Progenitor cell of endocrine pancreas (in vitro differentiated cells): ENCODE results near the gene CACNA1E. TPM values are rescaled to one million over a fixed set of nuclear protein-coding genes. Genes with fewer than 3 reads are reported as not detected.
"Not testable (repeated sequence)": the region's sequence is repeated elsewhere in the genome, so short reads cannot be mapped to it uniquely, and the experiment has no call there.

ENCODE experiments used
- DNase-seq: peaks from one replicate; pipeline ENCODE4 v3.0.0; 2021; ENCODE audit warnings: low spot score; ENCODE audit not compliant: unreplicated experiment
- H3K27ac Mint-ChIP-seq: 2 replicates; pipeline ENCODE4 v1.8.0; 2021; ENCODE audit warnings: mild to moderate bottlenecking, moderate library complexity, mixed read lengths
- H3K27me3 Mint-ChIP-seq: 2 replicates; pipeline ENCODE4 v1.8.0; 2021; ENCODE audit warnings: mixed read lengths
- H3K36me3 Mint-ChIP-seq: 2 replicates; pipeline ENCODE4 v1.8.0; 2022; ENCODE audit warnings: mixed read lengths; ENCODE audit not compliant: insufficient read depth
- H3K4me1 Mint-ChIP-seq: 2 replicates; pipeline ENCODE4 v1.8.0; 2021; ENCODE audit warnings: low read depth, mixed read lengths
- H3K4me3 Mint-ChIP-seq: 2 replicates; pipeline ENCODE4 v1.8.0; 2021; ENCODE audit warnings: low read depth, mild to moderate bottlenecking, moderate library complexity, mixed read lengths
- H3K9me3 Mint-ChIP-seq: 2 replicates; pipeline ENCODE4 v1.8.0; 2021; ENCODE audit warnings: low read depth, mixed read lengths
- CTCF ChIP-seq: fragments of 200-600 bp; sonication (generic); IDR thresholded peaks from one replicate; pipeline ENCODE4 v1.5.0; 2021; ENCODE audit warnings: antibody characterized with exemption, mild to moderate bottlenecking; ENCODE audit not compliant: unreplicated experiment
- total RNA-seq: library from RNA; stranded (reverse); gene quantifications from 2 replicates; pipeline ENCODE4 v1.2.1, GENCODE V29; 2021

CACNA1E gene
- total RNA-seq, 1 donor from 2014 or later = 0.55 TPM

DNA sequence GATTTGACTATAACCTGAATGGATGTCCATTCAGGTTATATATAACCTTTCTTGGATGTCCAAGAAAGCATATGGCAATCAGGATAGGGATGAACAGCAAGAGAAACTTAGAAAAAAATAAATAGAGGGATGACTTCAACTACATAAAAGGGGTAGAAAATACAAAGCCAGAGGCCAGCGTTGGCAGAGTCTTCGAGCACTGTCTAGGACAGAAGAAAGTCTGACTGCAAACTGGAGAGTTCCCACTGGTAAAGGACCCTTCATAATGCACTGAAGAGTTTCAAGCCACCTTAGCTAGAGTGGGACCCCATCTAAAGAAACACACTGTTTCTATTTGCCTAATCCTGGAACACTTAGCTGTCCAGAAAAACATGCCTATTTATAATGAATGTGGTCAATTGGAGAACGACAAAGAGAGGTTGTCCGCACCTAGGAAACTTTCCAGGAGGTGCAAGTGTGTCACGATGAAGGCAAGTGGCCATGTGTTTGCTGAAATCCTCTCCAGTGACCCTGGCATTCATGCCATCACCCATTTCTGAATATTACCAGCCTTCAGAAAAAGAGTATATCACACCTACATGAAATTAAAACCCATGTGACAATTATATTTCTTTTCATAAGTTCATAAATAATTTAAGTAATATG is 362.8 kb downstream of the CACNA1E start:
- Mint-ChIP-seq H3K4me3 (no peak overlapping the region), H3K9me3 (no peaks in the 10 kb centered on the region), H3K36me3 (no peaks in the 10 kb centered on the region), H3K4me1 (no peaks in the 10 kb centered on the region), H3K27ac (no peak overlapping the region), H3K27me3 (peaks cover 7% of the 10 kb centered on the region)
- DNase-seq = no peak
- TF ChIP-seq CTCF = no peak

GRCh38 chr1:181846681-181847080 is 363.4 kb downstream of the CACNA1E start:
- no peaks in the 10 kb centered on the region for H3K4me1 Mint-ChIP-seq
- H3K27ac Mint-ChIP-seq = no peak overlapping the region
- no peak for TF ChIP-seq CTCF
- H3K27me3 Mint-ChIP-seq = peaks cover 7% of the 10 kb centered on the region
- H3K4me3 Mint-ChIP-seq = no peak overlapping the region
- H3K36me3 Mint-ChIP-seq = no peaks in the 10 kb centered on the region
- no peak for DNase-seq
- no peaks in the 10 kb centered on the region for H3K9me3 Mint-ChIP-seq

DNA sequence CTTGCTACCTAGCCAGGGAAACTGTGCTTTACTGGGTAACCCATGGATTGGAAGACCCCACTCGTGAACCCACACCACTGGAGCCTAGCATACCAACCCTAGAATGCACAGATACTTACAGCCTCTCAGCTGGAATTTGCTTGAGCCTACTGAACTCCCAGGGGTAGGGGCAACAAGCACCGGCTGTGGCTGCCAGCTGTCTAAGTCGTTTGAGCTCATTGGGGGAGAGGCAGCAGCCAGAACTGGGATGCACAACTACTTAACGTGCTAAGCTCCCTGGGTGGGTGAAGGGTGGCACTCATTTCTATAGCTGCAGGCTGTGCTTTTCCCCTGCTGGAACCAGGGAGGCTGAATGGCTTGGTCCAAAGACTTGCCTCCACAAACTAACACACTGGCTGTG is 365.8 kb downstream of the CACNA1E start:
- peaks cover 12% of the 10 kb centered on the region for H3K9me3 Mint-ChIP-seq
- no peak for TF ChIP-seq CTCF
- DNase-seq = no peak
- H3K36me3 Mint-ChIP-seq = no peaks in the 10 kb centered on the region
- H3K4me1 Mint-ChIP-seq = no peaks in the 10 kb centered on the region
- H3K27me3 Mint-ChIP-seq = peaks cover 7% of the 10 kb centered on the region
- H3K4me3 Mint-ChIP-seq = no peak overlapping the region
- no peak overlapping the region for H3K27ac Mint-ChIP-seq

DNA sequence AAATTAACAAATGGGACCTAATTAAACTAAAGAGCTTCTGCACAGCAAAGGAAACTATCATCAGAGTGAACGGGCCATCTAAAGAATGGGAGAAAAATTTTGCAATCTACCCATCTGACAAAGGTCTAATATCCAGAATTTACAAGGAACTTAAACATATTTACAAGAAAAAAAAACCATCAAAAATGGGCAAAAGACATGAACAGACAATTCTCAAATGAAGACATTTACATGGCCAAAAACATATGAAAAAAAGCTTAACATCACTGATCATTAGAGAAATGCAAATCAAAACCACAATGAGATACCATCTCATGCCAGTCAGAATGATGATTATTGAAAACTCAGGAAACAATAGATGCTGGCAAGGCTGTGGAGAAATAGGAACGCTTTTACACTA is 370.9 kb downstream of the CACNA1E start:
- H3K9me3 Mint-ChIP-seq = peaks cover 18% of the 10 kb centered on the region
- H3K36me3 Mint-ChIP-seq, H3K27me3 Mint-ChIP-seq, DNase-seq, H3K27ac Mint-ChIP-seq, H3K4me3 Mint-ChIP-seq, H3K4me1 Mint-ChIP-seq: not testable (repeated sequence)

DNA sequence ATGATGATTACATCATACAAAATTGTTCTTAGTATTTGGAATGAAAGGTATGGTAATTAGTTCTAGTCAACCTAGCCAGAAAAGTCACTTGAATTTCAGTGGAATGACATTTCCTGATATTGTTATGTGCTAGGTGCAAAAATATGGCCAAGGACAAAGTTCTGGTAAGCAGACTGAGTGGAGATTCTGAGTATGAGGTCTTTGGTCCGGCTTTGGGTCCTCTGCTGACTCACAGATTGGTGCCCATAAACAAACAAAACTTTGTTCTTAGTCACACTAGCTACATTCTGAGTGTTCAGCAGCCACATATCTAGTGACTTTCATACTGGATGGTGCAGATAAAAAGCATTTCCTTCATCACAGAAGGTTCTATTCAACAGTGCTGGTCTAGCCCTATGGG is 372.1 kb downstream of the CACNA1E start:
- no peak for TF ChIP-seq CTCF
- Mint-ChIP-seq H3K36me3 (no peaks in the 10 kb centered on the region), H3K27me3 (peaks cover under 1% of the 10 kb centered on the region), H3K4me3 (no peak overlapping the region), H3K9me3 (peaks cover 18% of the 10 kb centered on the region), H3K4me1 (no peaks in the 10 kb centered on the region), H3K27ac (no peak overlapping the region)
- no peak for DNase-seq
